HuH-7 (cell line): ENCODE measurements around the gene MBTPS1.

Experiments
- DNase-seq: peaks from one replicate; pipeline ENCODE4 v3.0.0; 2011; ENCODE audit warnings: low spot score

MBTPS1 gene

DNA sequence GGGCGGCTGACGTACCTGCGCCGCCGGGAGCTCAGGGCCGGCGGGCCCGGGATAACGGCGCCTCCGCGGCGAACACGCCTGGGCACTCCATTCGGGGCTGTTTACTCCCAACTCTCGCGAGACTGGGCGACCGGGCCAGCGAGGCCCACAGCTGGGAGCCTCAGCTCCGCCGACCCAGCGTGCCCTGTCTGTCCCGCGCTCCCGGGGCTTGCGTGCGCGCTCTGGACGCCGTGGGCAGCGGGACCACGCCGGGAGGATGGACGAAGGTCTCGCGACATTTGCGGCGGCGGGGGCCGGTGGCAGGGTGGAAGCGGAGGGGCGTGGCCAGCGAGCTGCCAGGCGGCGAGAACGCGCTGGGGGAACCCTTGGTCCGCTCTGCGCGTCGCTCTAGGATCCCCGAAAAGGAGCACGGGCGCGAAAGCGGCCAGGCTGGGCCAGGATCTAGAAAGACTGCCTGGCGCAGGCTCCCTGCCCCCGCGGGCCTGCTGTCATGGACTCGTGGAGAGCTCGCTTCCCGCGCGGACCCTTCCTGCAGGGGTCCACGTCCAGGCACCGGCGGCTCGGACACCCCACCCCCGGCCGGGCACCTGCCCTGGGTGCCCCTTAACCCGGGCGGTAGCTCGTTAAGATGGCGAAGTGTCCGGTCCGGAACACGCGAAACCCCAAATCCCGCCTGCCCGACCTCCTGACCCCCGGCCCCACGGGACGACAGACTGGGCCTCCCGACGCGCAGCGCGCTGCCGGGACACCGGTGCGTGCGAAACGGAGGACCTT is at the start of gene MBTPS1:
MBTPS1 (minus strand) TSS at position 223 of the 774 bp plus-strand sequence. CDS start 15,159 bp downstream, outside the sequence.
- peak; percentile 98 for DNase-seq

DNA sequence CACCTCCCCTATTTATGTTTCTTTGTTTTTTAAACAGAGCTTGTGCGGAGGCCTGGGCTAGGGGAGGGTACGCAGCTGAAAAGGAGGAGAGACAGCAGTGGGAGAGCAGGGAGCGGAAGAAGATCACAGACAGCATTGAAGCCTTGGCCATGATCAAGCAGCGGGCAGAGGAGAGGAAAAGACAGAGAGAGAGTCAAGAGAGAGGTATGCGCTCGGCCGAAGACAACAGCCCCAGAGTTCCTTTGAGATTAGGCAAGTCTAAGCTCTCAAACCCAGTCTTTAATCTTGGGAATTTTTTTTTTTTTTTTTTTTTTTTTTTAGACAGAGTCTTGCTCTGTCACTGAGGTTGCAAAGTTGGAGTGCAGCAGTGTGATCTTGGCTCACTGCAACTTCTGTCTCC is 49.0 kb upstream of the MBTPS1 start:
- no peak for DNase-seq

DNA sequence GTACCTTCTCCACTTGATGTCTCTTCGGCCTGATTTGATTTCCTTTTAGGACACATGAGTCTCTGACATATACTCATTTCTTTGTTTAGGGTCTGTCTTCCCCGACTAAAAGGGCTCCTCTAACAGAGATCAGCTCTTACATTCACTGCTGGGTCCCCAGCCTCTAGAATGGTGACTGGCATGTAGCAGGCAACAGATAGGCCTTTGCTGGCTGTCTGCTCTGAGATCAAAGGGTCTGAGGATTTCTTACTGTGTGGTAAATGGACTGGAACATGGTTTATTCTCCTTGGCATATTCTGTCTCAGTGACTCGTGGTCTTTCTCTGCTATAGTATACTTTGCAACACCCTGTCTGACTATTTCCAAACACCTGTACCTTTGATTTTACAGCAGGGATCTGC is 45.1 kb upstream of the MBTPS1 start:
- no peak for DNase-seq

DNA sequence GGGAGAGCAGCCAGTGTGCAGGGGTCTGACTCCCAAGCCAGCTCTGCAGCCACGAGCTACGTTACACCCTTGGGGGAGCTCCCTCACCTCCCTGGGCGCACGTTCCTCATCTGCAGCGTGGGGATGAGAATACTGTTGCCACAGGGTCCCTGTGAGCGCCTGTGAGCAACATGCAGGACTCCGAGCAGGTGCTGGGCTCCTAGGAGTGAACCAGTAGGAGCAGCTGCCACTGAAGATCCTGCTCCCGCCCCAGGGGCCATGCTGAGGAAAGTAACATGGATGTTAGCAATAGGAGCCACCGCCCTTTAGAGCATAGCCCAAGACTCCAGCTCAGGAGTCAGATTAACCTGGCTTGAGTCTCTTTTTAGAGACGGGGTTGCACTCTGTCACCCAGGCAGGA is 44.3 kb upstream of the MBTPS1 start:
- no peak for DNase-seq

DNA sequence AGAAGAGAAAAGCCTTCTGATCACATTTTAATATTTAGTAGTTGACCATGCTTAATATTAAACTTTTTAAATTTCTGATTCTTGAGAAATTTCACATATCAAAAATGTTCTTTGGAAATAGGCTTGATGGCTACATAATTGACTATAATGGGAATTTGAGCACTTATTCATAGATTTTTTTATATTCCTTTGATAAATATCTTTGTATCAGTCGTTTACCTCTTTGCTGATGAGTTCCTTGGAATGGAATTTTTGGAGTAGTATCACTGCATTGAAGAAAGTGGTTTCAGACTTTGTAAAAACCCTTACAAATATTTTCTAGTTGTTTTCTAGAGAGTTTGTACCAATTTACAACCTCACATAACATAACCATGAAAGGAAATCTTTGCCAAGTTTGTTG is 43.1 kb upstream of the MBTPS1 start:
- no peak for DNase-seq

DNA sequence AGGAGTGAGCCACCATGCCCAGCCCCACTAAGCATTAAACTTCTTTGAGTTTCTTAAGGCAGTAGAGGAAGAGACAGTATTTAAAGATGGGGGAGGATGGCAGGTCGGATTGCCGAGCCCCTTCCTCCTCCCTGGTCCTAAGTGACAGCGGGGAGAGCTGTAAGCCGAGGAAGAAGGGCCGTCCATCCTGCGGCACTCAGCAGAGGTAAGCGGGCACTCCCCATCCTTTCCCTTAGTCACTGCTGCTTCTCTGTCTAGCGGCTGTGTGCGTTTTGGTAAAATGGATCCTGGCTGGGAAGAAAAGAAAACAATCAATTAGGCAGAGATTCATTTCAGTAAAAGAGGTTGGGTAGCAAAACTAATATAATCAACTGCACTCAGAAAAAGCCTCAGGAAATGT is 42.3 kb upstream of the MBTPS1 start:
- DNase-seq, result no peak

DNA sequence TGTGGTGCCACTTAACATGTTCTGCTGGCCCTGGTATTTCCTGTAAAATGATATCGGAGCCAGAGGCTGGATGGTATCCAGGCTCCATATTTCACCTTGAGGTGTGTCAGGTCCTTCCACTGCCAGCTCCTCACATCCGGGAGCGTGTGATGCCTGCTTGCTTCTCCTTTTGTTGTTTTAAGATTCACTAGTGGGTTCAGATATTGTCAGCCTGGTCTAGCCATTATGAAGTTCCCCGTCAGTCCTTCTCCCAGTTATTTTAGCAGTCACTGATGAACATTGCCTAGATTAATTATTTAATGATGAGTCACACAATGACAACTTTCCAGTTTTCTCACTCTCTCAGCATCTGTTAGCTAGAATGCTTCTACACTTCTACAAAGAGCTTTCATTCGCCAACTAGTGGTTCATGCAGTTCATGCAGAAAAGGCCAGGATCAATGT is 39.6 kb upstream of the MBTPS1 start:
- DNase-seq, result no peak

DNA sequence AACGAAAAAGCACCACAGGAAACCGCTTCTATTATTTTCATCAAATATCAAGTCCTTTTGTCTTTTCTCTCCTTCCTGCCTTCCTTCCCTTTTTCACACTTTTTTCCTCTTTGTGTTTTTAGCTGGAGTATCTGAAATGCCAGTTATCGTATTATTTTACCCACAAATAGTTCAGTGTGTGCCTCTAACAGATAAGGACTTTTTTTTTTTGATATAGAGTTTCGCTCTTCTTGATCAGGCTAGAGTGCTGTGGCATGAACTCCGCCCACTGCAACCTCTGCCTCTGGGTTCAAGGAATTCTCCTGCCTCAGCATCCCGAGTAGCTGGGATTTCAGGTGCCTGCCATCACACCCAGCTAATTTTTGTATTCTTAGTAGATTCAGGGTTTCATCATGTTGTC is 39.0 kb upstream of the MBTPS1 start:
- DNase-seq, result no peak

DNA sequence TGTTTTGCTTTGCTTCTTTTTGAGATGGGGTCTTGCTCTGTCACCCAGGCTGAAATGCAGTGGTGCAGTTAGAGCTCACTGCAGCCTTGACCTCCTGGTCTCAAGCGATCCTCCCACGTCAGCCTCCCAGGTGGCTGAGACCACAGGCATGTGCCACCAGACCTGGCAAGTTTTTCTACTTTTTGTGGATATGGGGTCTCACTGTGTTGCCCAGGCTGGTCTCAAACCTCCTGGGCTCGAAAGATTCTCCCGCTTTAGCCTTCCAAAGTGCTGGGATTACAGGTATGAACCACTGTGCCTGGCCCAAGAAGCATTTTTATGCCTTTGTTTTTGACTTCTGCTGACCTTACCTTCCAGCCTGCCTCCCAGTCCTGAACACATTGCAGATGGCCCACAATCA is 38.5 kb upstream of the MBTPS1 start:
- no peak for DNase-seq

DNA sequence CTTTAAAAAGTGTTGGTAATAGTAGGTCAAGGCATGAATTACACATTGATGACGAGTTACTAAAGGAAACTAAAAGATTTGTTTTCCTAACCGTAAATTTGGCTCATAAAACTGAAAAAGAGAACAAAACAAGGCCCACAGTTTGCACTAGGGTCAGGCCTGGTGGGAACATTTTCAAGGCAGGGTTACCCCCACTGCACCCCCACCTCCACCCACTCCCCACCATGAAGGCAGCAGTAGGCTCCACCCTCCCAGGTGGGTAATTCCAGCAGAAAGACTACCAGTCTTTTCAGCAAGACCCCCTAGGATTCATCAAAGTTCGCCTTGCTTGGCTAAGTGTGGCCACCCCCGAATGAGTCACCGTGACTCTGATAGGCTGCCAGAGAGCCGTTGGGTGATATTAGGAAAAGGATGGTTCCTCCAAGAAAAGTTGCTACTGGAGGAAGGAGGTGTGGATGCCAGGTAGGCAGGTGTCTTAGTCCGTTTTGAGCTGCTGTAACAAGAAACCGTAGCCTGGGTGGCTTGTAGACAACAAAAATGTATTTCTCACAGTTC is 37.0 kb upstream of the MBTPS1 start:
- DNase-seq, result no peak

DNA sequence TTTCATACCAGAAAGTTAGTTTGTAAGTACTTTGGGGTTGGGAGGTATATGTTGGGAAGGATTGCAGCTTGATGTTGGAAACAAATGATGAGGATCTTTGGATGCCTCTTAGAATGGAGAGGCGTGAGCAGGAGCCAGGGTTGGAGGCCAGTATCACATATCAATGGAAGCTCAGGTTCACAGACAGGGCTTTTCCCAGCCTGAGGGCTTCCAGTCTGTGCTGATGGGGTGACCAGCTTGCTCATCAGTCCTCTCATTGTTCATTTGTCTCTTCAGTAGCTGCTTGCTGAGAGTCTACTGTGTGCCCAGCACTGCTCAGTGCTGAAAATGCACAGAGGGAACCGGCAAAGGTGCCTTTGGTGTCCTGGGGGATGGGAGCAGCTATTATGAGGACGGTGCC is 34.2 kb upstream of the MBTPS1 start:
- no peak for DNase-seq

DNA sequence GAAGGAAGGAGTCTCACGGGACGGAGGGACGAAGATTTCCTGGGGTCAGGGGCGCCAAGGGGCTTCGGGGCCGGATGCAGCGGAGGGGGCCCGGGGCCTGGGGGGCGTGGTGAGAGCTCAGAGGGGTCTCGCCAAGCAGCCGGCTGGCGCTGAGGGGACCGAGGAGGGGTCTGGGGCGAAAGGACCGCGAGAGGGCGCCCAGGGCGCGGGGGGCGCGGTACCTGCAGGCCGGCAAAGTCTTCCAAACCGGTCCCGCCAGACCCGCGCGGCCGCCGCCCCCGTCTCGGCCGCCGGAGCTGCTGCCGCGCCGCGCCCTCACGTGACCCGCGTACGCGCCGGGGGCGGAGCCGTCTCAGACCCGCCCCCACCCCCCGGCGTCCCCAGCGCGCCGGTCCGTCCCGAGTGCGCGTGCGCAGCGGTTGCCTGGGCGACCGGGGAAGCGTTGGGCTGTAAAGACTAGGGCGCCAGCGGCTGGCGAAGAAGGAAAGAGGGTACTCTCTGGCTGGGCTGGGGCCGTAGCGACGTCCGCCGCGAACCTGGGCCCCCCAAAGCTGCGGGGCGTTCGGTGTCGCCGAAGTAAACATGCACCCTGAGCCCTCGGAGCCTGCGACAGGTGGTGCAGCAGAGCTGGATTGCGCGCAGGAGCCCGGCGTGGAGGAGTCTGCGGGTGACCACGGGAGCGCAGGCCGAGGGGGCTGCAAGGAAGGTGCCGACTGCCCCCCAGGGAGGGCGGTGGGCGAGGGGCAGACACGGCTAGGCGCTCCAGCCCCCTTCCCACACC is 28.3 kb upstream of the MBTPS1 start, which contains the start of the genes DNAAF1 and HSDL1:
DNAAF1 (plus strand) TSS at position 450 of the 781 bp plus-strand sequence; CDS start at position 583, 133 bp downstream.
HSDL1 (minus strand) TSS at position 319 of the 781 bp plus-strand sequence. CDS start 13,856 bp downstream, outside the sequence.
- DNase-seq, result peak; percentile 95

DNA sequence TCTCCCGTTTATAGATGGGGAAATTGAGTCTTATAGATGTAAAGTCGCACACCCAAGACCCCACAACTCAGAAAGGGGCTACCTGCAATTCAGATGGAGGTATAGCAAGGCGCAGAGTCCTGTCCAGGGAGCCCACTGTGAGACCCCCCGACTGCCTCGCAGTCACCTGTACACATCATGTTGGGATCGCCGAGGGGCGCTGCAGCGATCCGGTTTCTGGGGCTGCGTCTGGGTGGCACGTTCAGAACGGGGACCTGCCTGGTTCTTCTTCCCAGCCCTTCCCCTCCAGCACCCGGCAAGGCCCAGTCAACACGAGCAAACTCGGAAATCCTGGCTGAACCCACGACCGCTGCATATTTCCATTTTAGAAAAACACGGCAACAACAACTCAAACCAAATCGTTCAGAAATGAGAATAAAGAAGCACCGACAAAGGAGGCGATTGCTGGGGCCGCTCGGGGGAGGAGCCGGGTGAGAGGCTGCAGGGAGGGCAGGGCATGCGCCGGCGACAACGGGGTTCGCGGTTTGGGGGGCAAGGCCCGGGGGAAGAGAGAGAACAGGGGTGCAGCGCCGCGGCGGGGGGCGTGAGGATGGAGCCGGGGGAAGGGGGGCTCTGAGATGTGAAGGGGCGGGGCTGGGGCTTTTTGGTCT is 27.6 kb upstream of the MBTPS1 start:
- DNase-seq, result peak; percentile 35

DNA sequence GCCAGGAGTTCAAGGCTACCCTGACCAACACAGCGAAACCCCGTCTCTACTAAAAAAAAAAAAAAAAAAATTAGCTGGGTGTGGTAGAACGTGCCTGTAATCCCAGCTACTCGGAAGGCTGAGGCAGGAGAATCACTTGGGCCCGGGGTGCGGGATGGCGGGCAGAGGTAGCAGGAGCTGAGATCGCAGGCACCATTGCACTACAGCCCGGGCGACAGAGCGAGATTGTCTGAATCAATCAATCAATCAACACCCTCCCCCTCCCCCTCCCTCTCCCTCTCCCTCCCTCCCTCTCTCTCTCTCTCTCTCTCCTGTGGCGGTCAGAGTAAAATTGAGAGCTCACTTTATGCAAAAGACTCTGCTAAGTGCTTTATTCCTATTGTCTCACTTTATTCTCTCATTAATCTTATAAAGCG is 27.1 kb upstream of the MBTPS1 start:
- no peak for DNase-seq

DNA sequence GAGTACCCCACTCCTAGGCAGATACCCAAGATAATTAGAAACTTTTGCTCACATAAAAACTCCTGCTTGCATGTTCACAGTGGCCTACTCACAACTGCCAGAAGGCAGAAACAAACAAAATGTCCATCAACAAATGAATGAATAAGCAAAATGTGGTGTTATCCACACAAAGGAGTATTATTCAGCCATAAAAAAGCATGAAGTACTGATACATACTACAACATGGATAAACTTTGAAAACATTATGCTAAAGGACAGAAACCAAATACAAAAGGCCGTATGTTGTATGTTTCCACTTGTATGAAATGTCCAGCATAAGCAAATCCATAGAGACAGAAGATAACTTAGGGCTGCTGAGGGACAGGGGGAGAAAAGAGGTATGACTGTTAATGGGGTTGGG is 26.3 kb upstream of the MBTPS1 start:
- DNase-seq, result no peak

DNA sequence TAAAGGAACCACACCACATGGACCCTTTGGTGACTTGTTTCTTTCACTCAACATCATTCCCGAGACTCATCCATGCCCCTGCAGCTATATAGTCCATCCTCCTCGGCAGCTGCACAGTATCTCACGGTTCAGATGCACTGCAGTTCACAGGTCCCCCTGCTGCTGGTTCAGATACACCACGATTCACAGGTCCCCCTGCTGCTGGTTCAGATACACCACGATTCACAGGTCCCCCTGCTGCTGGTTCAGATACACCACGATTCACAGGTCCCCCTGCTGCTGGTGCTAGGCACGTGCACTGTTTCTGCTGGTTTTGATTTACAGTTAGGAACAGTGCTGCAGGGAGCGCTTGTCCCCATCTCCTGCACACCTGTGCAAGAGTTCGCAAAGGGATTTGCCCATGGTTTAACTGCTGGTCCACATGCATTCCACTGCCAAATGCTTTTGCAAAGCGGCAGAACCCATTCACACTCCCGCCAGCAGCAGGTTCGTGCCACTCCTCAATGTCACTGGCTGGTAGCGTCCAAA is 24.5 kb upstream of the MBTPS1 start:
- peak; percentile 62 for DNase-seq

DNA sequence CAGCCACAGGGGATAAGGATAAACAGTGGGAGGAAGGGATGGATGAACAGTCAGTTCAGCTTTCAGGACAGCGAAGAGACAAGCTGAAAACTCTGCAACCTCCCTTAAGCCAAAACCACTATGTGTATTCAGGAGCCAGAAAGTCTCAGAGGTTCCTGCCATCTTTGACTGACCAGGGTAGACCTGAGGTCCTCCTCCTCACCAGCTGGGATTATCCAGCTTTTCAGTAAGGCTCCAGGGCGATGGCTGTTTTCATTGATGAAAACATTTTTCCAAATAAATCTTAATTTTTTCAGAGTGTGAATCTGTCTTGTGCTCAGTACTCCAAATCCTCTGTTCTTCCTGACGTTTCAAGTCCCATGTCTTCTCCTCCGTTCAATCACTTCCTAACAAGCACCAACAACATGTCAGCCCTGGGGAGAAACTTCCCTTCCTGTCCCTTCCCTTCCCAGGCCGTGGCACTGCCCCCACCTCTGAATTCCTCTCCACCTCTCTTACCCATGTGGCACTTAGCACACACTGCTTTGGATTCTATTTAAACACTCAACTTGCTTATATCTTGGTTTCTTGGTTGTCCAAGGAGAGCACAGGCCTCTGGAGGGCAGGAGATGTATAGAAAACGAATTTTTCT is 23.0 kb upstream of the MBTPS1 start:
- no peak for DNase-seq

DNA sequence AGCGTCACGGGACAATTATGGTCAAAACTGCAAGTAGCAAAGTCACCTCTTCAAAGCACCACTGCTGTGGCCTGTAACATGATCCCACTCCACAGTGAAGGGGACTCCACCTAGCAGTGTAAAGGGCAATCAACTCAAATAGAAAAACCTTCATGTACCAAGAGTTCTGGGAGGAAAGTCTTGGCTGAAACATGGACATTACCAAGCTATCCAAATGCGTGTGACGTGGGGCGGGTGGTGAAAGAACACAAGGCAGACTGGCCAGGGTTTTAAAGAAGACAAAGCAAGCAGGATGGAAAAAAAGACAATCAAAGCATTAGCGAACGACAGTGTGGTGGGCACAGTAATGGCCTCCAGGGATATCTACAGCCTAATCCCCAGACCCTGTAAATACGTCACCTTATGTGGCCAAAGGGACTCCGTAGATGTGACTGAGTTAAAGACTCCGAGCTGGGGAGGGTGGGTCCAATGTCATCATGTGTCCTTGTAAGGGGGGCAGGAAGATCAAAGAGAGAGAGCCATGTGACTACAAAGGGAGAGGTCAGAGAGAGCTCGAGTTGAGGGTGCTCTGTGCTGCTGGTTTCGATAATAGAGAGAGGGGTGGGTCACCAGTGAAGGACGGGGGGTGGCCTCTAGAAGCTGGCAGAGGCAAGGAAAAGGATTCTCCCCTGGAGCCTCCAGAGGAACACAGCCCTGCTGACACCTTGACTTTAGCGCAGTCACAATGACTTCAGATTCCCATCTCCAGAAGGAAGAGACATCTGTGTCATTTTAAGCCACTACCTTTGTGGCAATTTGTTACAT is 22.3 kb upstream of the MBTPS1 start:
- peak; percentile 88 for DNase-seq

DNA sequence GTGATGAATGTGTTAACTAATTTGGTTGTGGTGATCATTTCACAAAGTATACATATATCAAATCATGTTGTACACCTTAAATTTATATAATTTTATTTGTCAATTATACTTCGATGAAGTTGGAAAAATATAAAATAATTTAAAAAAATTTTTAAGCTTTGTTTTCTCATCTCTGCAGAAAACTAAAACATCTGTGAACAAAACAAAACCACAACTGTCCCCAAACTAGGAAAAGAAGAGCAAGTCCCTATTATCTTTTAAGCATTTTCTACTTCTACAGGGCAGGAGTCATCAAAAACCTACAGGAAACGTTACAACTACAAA is 21.7 kb upstream of the MBTPS1 start:
- no peak for DNase-seq

DNA sequence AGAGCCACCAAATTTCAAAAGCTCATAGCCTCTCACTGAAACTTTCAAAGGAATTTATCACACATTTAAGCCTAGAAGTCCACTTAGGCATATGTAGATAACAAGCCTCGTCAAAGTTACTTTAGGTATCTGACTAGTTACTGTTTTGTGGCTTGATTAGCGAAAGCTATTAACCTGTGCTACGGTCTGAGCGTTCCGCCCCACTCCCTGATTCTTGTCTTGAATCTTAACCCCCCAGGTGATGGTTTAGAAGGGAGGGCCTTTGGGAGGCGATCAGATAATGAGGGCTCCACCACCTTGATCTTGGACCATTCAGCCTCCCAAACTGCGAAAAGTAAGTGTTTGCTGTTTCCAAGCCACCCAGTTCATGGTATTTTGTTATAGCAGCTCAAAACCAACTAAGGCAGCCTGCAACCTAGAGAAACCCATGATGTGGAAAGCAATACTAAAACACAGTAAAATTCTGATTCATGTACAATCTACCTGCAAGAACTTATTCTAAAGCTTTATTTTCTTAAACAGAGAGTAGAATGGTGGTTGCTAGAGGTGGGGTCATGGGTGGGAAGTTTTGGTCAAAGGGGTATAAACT is 21.1 kb upstream of the MBTPS1 start:
- DNase-seq, result no peak
